ENCODE results near the gene RAB27A. TPM values are rescaled to one million over a fixed set of nuclear protein-coding genes. Genes with fewer than 3 reads are reported as not detected.

RAB27A gene
- total RNA-seq, 2 donors from 2014 or later = 8.8 to 9.1 TPM

DNA sequence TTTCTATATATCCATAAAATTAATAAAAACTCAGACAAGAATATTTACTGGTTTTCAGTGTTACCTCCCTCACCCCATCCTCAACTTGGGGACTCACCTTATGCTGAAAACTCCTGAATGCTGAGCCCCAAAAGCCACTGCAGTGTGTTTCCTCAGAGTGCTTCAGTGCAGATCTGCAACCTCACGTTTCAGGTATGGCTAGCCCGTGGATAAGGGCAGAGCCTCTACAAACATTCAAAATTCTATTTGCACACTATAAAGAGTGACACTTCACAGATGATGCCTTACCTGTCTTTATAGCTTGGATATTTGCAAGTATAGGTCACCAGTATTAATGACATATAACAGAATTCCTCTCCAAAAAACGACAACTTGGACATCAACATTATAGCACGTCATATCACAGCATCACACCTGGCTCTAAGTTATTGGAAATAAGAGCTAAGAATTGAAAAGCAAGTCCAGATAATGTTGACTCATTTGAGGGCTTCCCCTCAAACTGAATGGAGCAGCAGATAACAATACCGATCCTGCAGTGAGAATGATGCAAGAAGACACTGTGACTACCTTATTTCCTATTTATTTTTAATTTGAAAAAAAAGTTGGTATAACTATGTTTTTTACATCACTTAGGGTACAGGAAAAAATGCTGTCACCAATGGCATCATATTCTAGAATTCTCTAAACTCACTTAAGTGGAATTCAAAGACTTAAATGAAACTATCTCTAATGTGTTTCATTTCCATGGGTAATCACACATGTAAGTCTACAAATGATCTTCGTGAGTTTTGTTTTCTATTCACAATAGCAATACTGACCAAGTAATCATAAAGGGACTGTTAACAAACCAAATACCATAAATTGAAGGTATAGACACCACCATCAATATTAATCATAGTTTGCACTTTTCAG is 52.1 kb downstream of the RAB27A start:
- Histone ChIP-seq H3K4me3 (ENCODE audit: low read length) (no peak overlapping the region), H3K9me3 (ENCODE audit: control insufficient read depth, low read length) (no peaks in the 10 kb centered on the region), H3K27ac (ENCODE audit: low read depth, low read length) (no peak overlapping the region), H3K9ac (ENCODE audit: extremely low read depth, low read length, poor library complexity, severe bottlenecking) (no peak overlapping the region), H3K4me1 (ENCODE audit: control insufficient read depth, insufficient read depth, low read length) (no peaks in the 10 kb centered on the region), H3K27me3 (ENCODE audit: control insufficient read depth, insufficient read depth, low read length, poor library complexity, severe bottlenecking) (no peaks in the 10 kb centered on the region), H3K36me3 (ENCODE audit: control insufficient read depth, insufficient read depth, low read length) (no peaks in the 10 kb centered on the region)
- Mint-ChIP-seq H3K27me3 (ENCODE audit: insufficient read depth) (no peaks in the 10 kb centered on the region), H3K4me1 (peaks cover 2% of the 10 kb centered on the region), H3K4me3 (no peak overlapping the region), H3K36me3 (ENCODE audit: low read depth) (no peaks in the 10 kb centered on the region), H3K27ac (no peak overlapping the region), H3K9me3 (no peaks in the 10 kb centered on the region)
- no peak for DNase-seq
- 71 to 93% methylated on average over 1 to 6 of the region's 6 CpGs for WGBS, 2 experiments (ENCODE audit: insufficient coverage in 1 of 2, insufficient read length in 1 of 2)
- TF ChIP-seq, protein P1, sequence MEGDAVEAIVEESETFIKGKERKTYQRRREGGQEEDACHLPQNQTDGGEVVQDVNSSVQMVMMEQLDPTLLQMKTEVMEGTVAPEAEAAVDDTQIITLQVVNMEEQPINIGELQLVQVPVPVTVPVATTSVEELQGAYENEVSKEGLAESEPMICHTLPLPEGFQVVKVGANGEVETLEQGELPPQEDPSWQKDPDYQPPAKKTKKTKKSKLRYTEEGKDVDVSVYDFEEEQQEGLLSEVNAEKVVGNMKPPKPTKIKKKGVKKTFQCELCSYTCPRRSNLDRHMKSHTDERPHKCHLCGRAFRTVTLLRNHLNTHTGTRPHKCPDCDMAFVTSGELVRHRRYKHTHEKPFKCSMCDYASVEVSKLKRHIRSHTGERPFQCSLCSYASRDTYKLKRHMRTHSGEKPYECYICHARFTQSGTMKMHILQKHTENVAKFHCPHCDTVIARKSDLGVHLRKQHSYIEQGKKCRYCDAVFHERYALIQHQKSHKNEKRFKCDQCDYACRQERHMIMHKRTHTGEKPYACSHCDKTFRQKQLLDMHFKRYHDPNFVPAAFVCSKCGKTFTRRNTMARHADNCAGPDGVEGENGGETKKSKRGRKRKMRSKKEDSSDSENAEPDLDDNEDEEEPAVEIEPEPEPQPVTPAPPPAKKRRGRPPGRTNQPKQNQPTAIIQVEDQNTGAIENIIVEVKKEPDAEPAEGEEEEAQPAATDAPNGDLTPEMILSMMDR (conservative IDR thresholded peaks at IDR 0.05) = no peak

DNA sequence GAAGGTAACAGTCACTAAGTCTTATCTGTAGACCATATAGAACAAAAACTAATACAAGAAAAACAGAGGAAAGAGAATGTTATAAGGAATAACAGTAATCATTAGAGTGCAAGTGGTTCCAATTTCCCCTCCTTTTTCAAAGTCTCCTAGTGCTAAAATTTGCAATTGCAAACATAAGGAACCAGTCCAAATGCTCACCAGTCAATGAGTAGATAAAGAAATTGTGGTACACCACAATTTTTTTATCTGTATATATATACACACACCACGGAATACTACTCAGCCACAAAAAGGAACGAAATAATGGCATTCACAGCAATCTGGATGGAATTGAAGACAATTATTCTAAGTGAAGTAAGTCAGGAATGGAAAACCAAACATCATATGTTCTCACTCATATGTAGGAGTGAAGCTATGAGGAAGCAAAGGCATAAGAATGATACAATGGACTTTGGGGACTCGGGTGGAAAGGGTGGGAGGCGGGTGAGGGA is 54.0 kb downstream of the RAB27A start:
- Histone ChIP-seq H3K27me3 (ENCODE audit: control insufficient read depth, insufficient read depth, low read length, poor library complexity, severe bottlenecking) (no peaks in the 10 kb centered on the region), H3K4me3 (ENCODE audit: low read length) (no peak overlapping the region), H3K9me3 (ENCODE audit: control insufficient read depth, low read length) (no peaks in the 10 kb centered on the region), H3K27ac (ENCODE audit: low read depth, low read length) (no peak overlapping the region), H3K36me3 (ENCODE audit: control insufficient read depth, insufficient read depth, low read length) (no peaks in the 10 kb centered on the region), H3K9ac (ENCODE audit: extremely low read depth, low read length, poor library complexity, severe bottlenecking) (no peak overlapping the region), H3K4me1 (ENCODE audit: control insufficient read depth, insufficient read depth, low read length) (no peaks in the 10 kb centered on the region)
- H3K4me3 Mint-ChIP-seq = no peak overlapping the region
- H3K27me3 Mint-ChIP-seq (ENCODE audit: insufficient read depth) = no peaks in the 10 kb centered on the region
- H3K9me3 Mint-ChIP-seq = no peaks in the 10 kb centered on the region
- 96% methylated on average over 4 of the region's 4 CpGs; no CpG with 5 or more reads in 1 of the 2 experiments for WGBS, 2 experiments (ENCODE audit: insufficient coverage in 1 of 2, insufficient read length in 1 of 2)
- no peaks in the 10 kb centered on the region for H3K36me3 Mint-ChIP-seq (ENCODE audit: low read depth)
- DNase-seq = no peak
- H3K27ac Mint-ChIP-seq = no peak overlapping the region
- TF ChIP-seq, protein P1 (conservative IDR thresholded peaks at IDR 0.05) = no peak
- H3K4me1 Mint-ChIP-seq = no peaks in the 10 kb centered on the region

DNA sequence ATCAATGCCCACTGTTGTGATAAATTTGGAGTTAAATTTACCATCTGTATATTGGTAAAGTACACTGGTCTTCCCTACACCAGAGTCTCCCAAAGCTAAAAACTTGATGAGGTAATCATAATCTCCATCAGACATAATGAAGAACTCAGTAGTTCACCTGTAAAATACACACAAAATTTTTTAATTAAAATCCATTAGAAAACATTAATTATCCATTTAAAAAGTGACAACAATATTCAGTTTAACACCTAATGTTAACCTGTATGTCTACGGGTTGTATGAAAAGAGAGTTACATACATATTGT is 54.9 kb downstream of the RAB27A start:
- WGBS, 2 experiments (ENCODE audit: insufficient coverage in 1 of 2, insufficient read length in 1 of 2) = no CpG with 5 or more reads among the region's 1 CpG
- no peak overlapping the region for H3K27ac ChIP-seq (ENCODE audit: low read depth, low read length)
- H3K36me3 Mint-ChIP-seq (ENCODE audit: low read depth) = no peaks in the 10 kb centered on the region
- peaks cover 2% of the 10 kb centered on the region for H3K4me1 Mint-ChIP-seq
- DNase-seq = no peak
- H3K27ac Mint-ChIP-seq = no peak overlapping the region
- H3K9me3 Mint-ChIP-seq = no peaks in the 10 kb centered on the region
- H3K27me3 ChIP-seq (ENCODE audit: control insufficient read depth, insufficient read depth, low read length, poor library complexity, severe bottlenecking) = no peaks in the 10 kb centered on the region
- H3K4me1 ChIP-seq (ENCODE audit: control insufficient read depth, insufficient read depth, low read length) = no peaks in the 10 kb centered on the region
- H3K4me3 ChIP-seq (ENCODE audit: low read length) = no peak overlapping the region
- H3K27me3 Mint-ChIP-seq (ENCODE audit: insufficient read depth) = no peaks in the 10 kb centered on the region
- H3K4me3 Mint-ChIP-seq = no peak overlapping the region
- H3K36me3 ChIP-seq (ENCODE audit: control insufficient read depth, insufficient read depth, low read length) = no peaks in the 10 kb centered on the region
- H3K9ac ChIP-seq (ENCODE audit: extremely low read depth, low read length, poor library complexity, severe bottlenecking) = no peak overlapping the region
- TF ChIP-seq, protein P1 (conservative IDR thresholded peaks at IDR 0.05) = no peak
- no peaks in the 10 kb centered on the region for H3K9me3 ChIP-seq (ENCODE audit: control insufficient read depth, low read length)
